K562 (cell line): ENCODE data around the gene RNPEPL1.

Experiments
- EGR1 ChIP-seq: fragments of 450-650 bp; conservative IDR thresholded peaks from 2 replicates; pipeline ENCODE4 v1.6.1; 2017; ENCODE audit warnings: mild to moderate bottlenecking
- EP300 ChIP-seq: IDR thresholded peaks from 2 replicates; pipeline ENCODE4 v1.6.1; 2012; ENCODE audit warnings: low read length, improper control_type of control experiment
- HNRNPH1 ChIP-seq: fragments of 200-400 bp; formaldehyde crosslinking; optimal IDR thresholded peaks from 2 replicates; pipeline ENCODE3; 2017; ENCODE audit warnings: low read depth, mild to moderate bottlenecking, low read length, moderate library complexity
- MYC ChIP-seq, 2 experiments: fragments of 250-450 bp in 1 of 2; sonication (Bioruptor Pico) in 1 of 2; IDR thresholded peaks; 2 replicates each; pipeline versions ENCODE4 v1.5.1 to v1.6.1; 2012 to 2021; ENCODE audit warnings: low read depth in 2 of 2, borderline replicate concordance in 1 of 2, improper control_type of control experiment in 1 of 2, low read length in 1 of 2, mild to moderate bottlenecking in 1 of 2, moderate library complexity in 1 of 2
- NFRKB ChIP-seq: fragments of 450-650 bp; IDR thresholded peaks from 2 replicates; pipeline ENCODE4 v1.6.1; 2016; ENCODE audit warnings: low read depth
- POLR3A ChIP-seq: IDR thresholded peaks from 2 replicates; pipeline ENCODE4 v1.6.1; 2011; ENCODE audit warnings: borderline replicate concordance, mild to moderate bottlenecking, moderate library complexity; ENCODE audit not compliant: insufficient read length, insufficient read depth; ENCODE audit errors: extremely low read depth
- RFX1 ChIP-seq: fragments of 450-650 bp; IDR thresholded peaks from 2 replicates; pipeline ENCODE4 v1.6.1; 2016; ENCODE audit warnings: mild to moderate bottlenecking, moderate library complexity
- RREB1 ChIP-seq: fragments of 250-450 bp; sonication (Bioruptor Pico); IDR thresholded peaks from 2 replicates; pipeline ENCODE4 v1.4.0; 2020
- SAFB2 ChIP-seq: fragments of 200-400 bp; formaldehyde crosslinking; IDR thresholded peaks from 2 replicates; pipeline ENCODE4 v1.6.1; 2018; ENCODE audit warnings: borderline replicate concordance, low read length, low read depth, moderate library complexity; ENCODE audit not compliant: severe bottlenecking
- SIN3A ChIP-seq, 2 experiments: fragments of 150-350 bp in 1 of 2; IDR thresholded peaks; 2 replicates each; pipeline ENCODE4 v1.6.1; 2011 to 2016; ENCODE audit warnings: borderline replicate concordance in 2 of 2, low read depth in 2 of 2, low read length in 2 of 2, mild to moderate bottlenecking in 2 of 2, moderate library complexity in 2 of 2; ENCODE audit not compliant: control insufficient read depth in 1 of 2
- ZNF274 ChIP-seq: IDR thresholded peaks from 2 replicates; pipeline ENCODE4 v1.6.1; 2011; ENCODE audit warnings: low read depth, mild to moderate bottlenecking, low read length, moderate library complexity, borderline replicate concordance
- TF ChIP-seq, protein P1 (sequence below), 3 experiments: IDR thresholded peaks in 2 of 3; conservative IDR thresholded peaks in 1 of 3; 2 replicates each; pipeline ENCODE4 v1.5.1; 2011 to 2012; ENCODE audit warnings: low read length in 3 of 3, mild to moderate bottlenecking in 3 of 3, control low read depth in 2 of 3, improper control_type of control experiment in 1 of 3, inconsistent platforms in 1 of 3, low read depth in 1 of 3, mixed read lengths in 1 of 3, moderate library complexity in 1 of 3; ENCODE audit not compliant: insufficient read depth in 2 of 3
- TF ChIP-seq, protein P2 (sequence below), 2 experiments: fragments of 450-650 bp; formaldehyde crosslinking in 1 of 2; IDR thresholded peaks; 2 replicates each; pipeline versions ENCODE4 v1.4.0 to v1.6.1; 2014 to 2020; ENCODE audit warnings: mild to moderate bottlenecking in 2 of 2, borderline replicate concordance in 1 of 2, low read depth in 1 of 2

DNA sequence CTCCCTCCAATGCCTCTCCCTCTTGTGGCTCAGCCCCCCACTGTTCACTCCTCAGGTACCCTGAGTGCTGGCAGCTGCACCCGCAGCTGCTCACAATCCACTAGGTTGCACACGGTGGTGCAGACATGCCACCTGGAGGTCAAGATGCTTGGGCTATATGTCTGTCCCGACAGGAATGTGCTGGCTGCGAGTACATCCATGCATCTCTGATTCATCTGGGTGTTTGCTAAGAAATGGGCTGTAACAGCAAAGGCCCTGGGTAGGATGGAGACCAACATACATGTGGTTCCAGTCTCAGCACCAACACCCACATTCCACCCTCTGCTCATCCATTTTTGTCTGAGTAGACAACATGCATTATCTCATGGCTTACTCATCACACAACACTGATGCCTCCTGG lies 41.8 kb upstream of the RNPEPL1 start:
- TF ChIP-seq, protein P1, sequence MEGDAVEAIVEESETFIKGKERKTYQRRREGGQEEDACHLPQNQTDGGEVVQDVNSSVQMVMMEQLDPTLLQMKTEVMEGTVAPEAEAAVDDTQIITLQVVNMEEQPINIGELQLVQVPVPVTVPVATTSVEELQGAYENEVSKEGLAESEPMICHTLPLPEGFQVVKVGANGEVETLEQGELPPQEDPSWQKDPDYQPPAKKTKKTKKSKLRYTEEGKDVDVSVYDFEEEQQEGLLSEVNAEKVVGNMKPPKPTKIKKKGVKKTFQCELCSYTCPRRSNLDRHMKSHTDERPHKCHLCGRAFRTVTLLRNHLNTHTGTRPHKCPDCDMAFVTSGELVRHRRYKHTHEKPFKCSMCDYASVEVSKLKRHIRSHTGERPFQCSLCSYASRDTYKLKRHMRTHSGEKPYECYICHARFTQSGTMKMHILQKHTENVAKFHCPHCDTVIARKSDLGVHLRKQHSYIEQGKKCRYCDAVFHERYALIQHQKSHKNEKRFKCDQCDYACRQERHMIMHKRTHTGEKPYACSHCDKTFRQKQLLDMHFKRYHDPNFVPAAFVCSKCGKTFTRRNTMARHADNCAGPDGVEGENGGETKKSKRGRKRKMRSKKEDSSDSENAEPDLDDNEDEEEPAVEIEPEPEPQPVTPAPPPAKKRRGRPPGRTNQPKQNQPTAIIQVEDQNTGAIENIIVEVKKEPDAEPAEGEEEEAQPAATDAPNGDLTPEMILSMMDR (IDR thresholded peaks at IDR 0.05 in 2 of 3, conservative IDR thresholded peaks at IDR 0.05 in 1 of 3; ENCODE audit: insufficient read depth in 2 of 3, low read depth in 1 of 3, low read length in 3 of 3), result no peak
- TF ChIP-seq EGR1 (no peak), EP300 (no peak), ZNF274 (no peak), POLR3A (no peak), RREB1 (no peak), MYC (IDR thresholded peaks at IDR 0.05; ENCODE audit: low read depth, low read length) (no peak), MYC (CRISPR knock-in tag; IDR thresholded peaks at IDR 0.05; ENCODE audit: borderline replicate concordance, low read depth) (no peak), RFX1 (no peak), HNRNPH1 (no peak), SIN3A (IDR thresholded peaks at IDR 0.05; ENCODE audit: borderline replicate concordance in 2 of 2, control insufficient read depth in 1 of 2, low read depth in 2 of 2, low read length in 2 of 2) (no peak), SAFB2 (no peak), NFRKB (no peak)
- TF ChIP-seq, protein P2, sequence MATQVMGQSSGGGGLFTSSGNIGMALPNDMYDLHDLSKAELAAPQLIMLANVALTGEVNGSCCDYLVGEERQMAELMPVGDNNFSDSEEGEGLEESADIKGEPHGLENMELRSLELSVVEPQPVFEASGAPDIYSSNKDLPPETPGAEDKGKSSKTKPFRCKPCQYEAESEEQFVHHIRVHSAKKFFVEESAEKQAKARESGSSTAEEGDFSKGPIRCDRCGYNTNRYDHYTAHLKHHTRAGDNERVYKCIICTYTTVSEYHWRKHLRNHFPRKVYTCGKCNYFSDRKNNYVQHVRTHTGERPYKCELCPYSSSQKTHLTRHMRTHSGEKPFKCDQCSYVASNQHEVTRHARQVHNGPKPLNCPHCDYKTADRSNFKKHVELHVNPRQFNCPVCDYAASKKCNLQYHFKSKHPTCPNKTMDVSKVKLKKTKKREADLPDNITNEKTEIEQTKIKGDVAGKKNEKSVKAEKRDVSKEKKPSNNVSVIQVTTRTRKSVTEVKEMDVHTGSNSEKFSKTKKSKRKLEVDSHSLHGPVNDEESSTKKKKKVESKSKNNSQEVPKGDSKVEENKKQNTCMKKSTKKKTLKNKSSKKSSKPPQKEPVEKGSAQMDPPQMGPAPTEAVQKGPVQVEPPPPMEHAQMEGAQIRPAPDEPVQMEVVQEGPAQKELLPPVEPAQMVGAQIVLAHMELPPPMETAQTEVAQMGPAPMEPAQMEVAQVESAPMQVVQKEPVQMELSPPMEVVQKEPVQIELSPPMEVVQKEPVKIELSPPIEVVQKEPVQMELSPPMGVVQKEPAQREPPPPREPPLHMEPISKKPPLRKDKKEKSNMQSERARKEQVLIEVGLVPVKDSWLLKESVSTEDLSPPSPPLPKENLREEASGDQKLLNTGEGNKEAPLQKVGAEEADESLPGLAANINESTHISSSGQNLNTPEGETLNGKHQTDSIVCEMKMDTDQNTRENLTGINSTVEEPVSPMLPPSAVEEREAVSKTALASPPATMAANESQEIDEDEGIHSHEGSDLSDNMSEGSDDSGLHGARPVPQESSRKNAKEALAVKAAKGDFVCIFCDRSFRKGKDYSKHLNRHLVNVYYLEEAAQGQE (IDR thresholded peaks at IDR 0.05; ENCODE audit: borderline replicate concordance), result no peak
- TF ChIP-seq, protein P2 (CRISPR knock-in tag; IDR thresholded peaks at IDR 0.05; ENCODE audit: low read depth), result no peak
